ENCODE data around the gene AFM.

The AFM gene

DNA sequence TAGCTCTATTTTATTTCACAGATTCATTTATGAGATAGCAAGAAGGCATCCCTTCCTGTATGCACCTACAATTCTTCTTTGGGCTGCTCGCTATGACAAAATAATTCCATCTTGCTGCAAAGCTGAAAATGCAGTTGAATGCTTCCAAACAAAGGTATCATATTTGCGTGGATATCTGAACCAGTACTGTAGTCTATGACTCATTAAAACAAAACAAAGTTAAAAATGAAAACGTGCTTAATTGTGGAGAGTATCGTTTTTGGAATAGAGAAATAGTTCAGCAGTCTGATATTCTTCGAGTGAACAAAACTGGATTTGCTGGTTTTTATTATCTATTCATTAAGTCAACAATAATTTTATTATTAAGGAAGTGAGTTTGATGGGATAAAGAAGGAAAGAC is 39.3 kb upstream of the AFM start:
- no peak for DNase-seq (ENCODE audit: insufficient read length, low spot score)
- TF ChIP-seq, protein P1, sequence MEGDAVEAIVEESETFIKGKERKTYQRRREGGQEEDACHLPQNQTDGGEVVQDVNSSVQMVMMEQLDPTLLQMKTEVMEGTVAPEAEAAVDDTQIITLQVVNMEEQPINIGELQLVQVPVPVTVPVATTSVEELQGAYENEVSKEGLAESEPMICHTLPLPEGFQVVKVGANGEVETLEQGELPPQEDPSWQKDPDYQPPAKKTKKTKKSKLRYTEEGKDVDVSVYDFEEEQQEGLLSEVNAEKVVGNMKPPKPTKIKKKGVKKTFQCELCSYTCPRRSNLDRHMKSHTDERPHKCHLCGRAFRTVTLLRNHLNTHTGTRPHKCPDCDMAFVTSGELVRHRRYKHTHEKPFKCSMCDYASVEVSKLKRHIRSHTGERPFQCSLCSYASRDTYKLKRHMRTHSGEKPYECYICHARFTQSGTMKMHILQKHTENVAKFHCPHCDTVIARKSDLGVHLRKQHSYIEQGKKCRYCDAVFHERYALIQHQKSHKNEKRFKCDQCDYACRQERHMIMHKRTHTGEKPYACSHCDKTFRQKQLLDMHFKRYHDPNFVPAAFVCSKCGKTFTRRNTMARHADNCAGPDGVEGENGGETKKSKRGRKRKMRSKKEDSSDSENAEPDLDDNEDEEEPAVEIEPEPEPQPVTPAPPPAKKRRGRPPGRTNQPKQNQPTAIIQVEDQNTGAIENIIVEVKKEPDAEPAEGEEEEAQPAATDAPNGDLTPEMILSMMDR (IDR thresholded peaks at IDR 0.05; ENCODE audit: insufficient read depth, missing control alignments), result no peak
- FAIRE-seq, result no peak

GRCh38 chr4:73443224-73443623 is 38.3 kb upstream of the AFM start:
- TF ChIP-seq, protein P1 (IDR thresholded peaks at IDR 0.05; ENCODE audit: insufficient read depth, missing control alignments), result no peak
- DNase-seq (ENCODE audit: insufficient read length, low spot score) (no peak), FAIRE-seq (no peak)

DNA sequence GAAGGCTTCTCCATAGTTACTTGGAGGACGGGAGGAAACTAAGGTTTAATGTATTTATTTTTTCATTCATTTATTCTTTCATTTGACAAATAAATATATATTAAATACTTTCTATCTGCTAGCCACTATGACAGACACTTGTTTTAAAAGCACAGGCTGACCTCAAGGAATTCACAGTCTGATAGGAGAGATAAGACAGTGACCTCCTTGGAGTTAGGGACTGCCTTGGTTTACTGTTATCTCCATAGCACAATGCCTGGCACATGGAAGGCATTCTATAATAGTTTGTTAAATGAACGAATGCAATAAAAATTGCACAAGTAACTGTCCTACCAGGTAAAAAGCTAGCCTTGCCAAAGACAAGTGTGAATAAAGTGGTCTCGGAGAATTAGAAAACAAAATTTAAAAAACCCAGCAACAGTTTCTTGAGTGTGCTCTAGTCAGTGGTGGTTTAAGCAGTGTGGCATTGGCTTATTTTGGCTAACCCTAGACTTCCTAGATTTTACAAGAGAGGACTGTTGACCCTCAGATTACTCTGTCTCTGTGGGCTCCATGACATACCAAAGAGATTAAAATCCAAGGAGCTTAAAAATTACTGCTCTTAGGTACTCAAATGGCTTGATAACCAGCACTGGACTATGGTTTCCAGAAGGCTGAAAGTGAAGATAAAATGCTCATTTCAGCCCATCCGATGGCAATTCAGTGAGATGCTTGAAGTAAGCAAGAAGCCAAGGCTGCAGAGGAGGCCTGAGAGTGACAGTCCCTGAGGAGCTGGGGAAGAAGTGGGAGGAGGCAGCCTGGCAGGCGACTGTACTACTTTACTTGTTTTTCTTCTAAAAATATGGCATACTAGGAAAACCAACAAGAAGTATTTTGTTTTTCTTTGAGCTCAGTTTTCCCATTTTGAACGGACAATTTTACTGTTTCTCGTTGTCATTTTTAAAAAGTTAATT is 35.9 kb upstream of the AFM start:
- DNase-seq (ENCODE audit: insufficient read length, low spot score), result no peak
- TF ChIP-seq, protein P1 (IDR thresholded peaks at IDR 0.05; ENCODE audit: insufficient read depth, missing control alignments), result no peak
- no peak for FAIRE-seq

GRCh38 chr4:73446336-73446938 is 35.1 kb upstream of the AFM start:
- TF ChIP-seq, protein P1 (IDR thresholded peaks at IDR 0.05; ENCODE audit: insufficient read depth, missing control alignments), result peak; percentile 80
- FAIRE-seq, result peak; percentile 90
- DNase-seq (ENCODE audit: insufficient read length, low spot score), result no peak

DNA sequence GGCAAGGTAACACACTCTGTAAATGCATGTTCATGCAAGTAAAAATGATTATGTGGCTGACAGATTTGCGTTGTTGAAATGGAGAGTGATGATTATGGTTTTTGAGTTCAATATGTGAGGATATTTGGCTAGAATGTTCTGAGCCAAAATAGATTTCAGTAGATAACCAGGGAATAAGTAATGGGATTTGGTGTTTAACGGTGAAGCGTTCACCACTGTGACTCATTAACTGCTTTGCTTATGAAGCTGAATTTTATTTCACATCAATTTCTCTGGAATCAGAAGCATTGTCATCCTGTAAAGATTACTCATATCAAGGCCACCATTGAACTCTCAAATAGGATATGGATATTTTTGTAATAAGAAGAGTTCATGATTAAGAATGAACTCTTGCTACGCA is 33.9 kb upstream of the AFM start:
- TF ChIP-seq, protein P1 (IDR thresholded peaks at IDR 0.05; ENCODE audit: insufficient read depth, missing control alignments), result no peak
- DNase-seq (ENCODE audit: insufficient read length, low spot score) (no peak), FAIRE-seq (no peak)

DNA sequence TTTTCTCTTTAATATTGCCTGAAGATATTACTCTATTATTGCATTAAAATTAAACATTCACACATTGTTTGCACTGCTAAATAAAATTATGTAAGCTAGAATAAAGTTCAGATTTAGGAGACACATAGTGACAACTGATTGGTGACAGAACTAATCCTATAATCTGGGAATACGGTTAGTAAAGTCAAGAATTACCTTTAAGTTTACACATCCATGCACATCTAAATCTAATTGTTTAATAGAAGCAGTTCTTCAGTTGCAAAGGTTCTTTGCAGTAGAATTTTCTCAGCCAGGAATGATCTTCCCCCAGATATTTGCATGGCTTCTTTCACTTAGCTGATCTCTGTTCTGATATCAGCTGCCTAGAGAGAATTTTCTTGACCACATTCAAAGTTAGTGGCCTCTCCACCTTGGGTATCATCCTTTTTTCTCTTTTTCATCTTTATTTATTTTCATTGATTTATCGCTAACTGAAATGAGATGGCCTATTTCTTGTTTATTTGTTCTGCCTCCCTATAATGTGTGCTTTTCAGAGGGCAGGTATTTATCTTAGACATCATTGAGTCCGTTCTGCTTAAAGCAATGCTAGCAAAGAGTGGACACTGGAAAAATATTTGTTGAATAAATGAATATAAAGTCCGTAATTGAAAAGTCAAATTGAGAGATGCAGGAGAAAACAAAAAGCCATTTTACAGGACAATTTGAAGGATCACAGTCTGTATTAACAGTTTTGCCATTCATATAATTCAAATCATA is 32.9 kb upstream of the AFM start:
- TF ChIP-seq, protein P1 (IDR thresholded peaks at IDR 0.05; ENCODE audit: insufficient read depth, missing control alignments), result no peak
- no peak for DNase-seq (ENCODE audit: insufficient read length, low spot score)
- FAIRE-seq, result no peak
